NCI-H2107 treated with DMSO at 0.1 percent for 48 hours (cell line): ENCODE data around the gene CARHSP1.
"Not testable (repeated sequence)": the region's sequence is repeated elsewhere in the genome, so short reads cannot be mapped to it uniquely, and the experiment has no call there.

Experiments
- DNase-seq: peaks from one replicate; lab custom pipeline; 2025; ENCODE audit not compliant: unreplicated experiment; lab: John Stamatoyannopoulos, UW

Gene CARHSP1

GRCh38 chr16:8872967-8873865 lies 4.4 kb upstream of the CARHSP1 start:
- no peak for DNase-seq

- no peak for DNase-seq
Measured at GRCh38 chr16:8872071-8872470, 3.3 kb upstream of the CARHSP1 start.

- not testable (repeated sequence) for DNase-seq
Measured at GRCh38 chr16:8869988-8870241, 1.1 kb upstream of the CARHSP1 start.

GRCh38 chr16:8869212-8869987 lies 594 bp upstream of the CARHSP1 start:
- DNase-seq: no peak

- no peak for DNase-seq
Measured at GRCh38 chr16:8867932-8868415, 832 bp downstream of the CARHSP1 start.

- no peak for DNase-seq
Measured at GRCh38 chr16:8867216-8867931, 1.4 kb downstream of the CARHSP1 start.

- no peak for DNase-seq
Measured at GRCh38 chr16:8866884-8867215, 2.0 kb downstream of the CARHSP1 start.

- DNase-seq: no peak
Measured at GRCh38 chr16:8866118-8866883, 2.5 kb downstream of the CARHSP1 start.

- no peak for DNase-seq
Measured at GRCh38 chr16:8865145-8865882, 3.5 kb downstream of the CARHSP1 start.

GRCh38 chr16:8864480-8865110 lies 4.2 kb downstream of the CARHSP1 start:
- no peak for DNase-seq

GRCh38 chr16:8863594-8864424 lies 5.0 kb downstream of the CARHSP1 start:
- DNase-seq: no peak

GRCh38 chr16:8862309-8863130 lies 6.3 kb downstream of the CARHSP1 start:
- no peak for DNase-seq

- DNase-seq: no peak
Measured at GRCh38 chr16:8861563-8862308, 7.1 kb downstream of the CARHSP1 start.

GRCh38 chr16:8859913-8860881 lies 8.6 kb downstream of the CARHSP1 start:
- DNase-seq: no peak

- no peak for DNase-seq
Measured at GRCh38 chr16:8858994-8859912, 9.6 kb downstream of the CARHSP1 start.
